OCI-LY7 (cell line): Measurements from ENCODE around the gene SPDYE1. TPM values are rescaled to one million over a fixed set of nuclear protein-coding genes. Genes with fewer than 3 reads are reported as not detected.
"Not testable (repeated sequence)": the region's sequence is repeated elsewhere in the genome, so short reads cannot be mapped to it uniquely, and the experiment has no call there.

ENCODE experiments used
- BruUV-seq: library from RNA; stranded (reverse); fragments of 400-500 nt; replicated peaks from 2 replicates; lab custom pipeline; 2021; lab: Mats Ljungman, UMichigan
- CTCF ChIA-PET: fragments of 300-600 bp; sonication (Branson Sonifier 250); formaldehyde crosslinking; loops from one replicate; lab custom pipeline; 2022; ENCODE audit warnings: antibody characterized with exemption; ENCODE audit not compliant: unreplicated experiment; lab: Charles Lee
- POLR2A ChIA-PET: fragments of 300-600 bp; sonication (Branson Sonifier 250); formaldehyde crosslinking; loops from one replicate; lab custom pipeline; 2022; ENCODE audit warnings: antibody characterized with exemption; lab: Charles Lee
- DNase-seq: peaks from one replicate; pipeline ENCODE4 v3.0.0-alpha.2; 2015; ENCODE audit warnings: low spot score
- H2AFZ ChIP-seq: fragments of 200-600 bp; sonication (generic), shearing (Covaris generic); 2 replicates; pipeline ENCODE4 v1.6.1; 2014; ENCODE audit warnings: mild to moderate bottlenecking, antibody characterized with exemption, low read length, moderate library complexity
- H3K27ac ChIP-seq: fragments of 200-600 bp; sonication (generic); 2 replicates; pipeline ENCODE4 v1.5.1; 2014; ENCODE audit warnings: mixed run types, low read depth, mild to moderate bottlenecking, moderate library complexity, low read length, inconsistent platforms; ENCODE audit not compliant: poor library complexity, severe bottlenecking
- H3K36me3 ChIP-seq: fragments of 200-600 bp; sonication (generic); 2 replicates; pipeline ENCODE4 v1.6.1; 2014; ENCODE audit warnings: mild to moderate bottlenecking, antibody characterized with exemption, low read length, moderate library complexity, mixed read lengths; ENCODE audit not compliant: insufficient read depth
- H3K4me1 ChIP-seq: fragments of 200-600 bp; sonication (generic); 2 replicates; pipeline ENCODE4 v1.5.1; 2014; ENCODE audit warnings: mild to moderate bottlenecking, low read length; ENCODE audit not compliant: insufficient read depth, poor library complexity, severe bottlenecking
- H3K4me2 ChIP-seq: fragments of 200-600 bp; sonication (generic); 2 replicates; pipeline ENCODE4 v1.6.1; 2014; ENCODE audit warnings: mild to moderate bottlenecking, low read length
- H3K4me3 ChIP-seq: fragments of 200-600 bp; sonication (generic); 2 replicates; pipeline ENCODE4 v1.5.1; 2014; ENCODE audit warnings: mild to moderate bottlenecking, low read depth, low read length; ENCODE audit not compliant: poor library complexity, severe bottlenecking
- H3K79me2 ChIP-seq: fragments of 200-600 bp; sonication (generic); 2 replicates; pipeline ENCODE4 v1.6.1; 2016; ENCODE audit warnings: low read depth, mild to moderate bottlenecking, low read length, moderate library complexity, mixed read lengths; ENCODE audit not compliant: insufficient read depth
- H3K9me2 ChIP-seq: fragments of 200-600 bp; sonication (generic); 2 replicates; pipeline ENCODE4 v1.6.1; 2016; ENCODE audit warnings: mild to moderate bottlenecking, low read length, mixed read lengths; ENCODE audit not compliant: insufficient read depth
- H3K9me3 ChIP-seq: fragments of 200-600 bp; sonication (generic); 2 replicates; pipeline ENCODE4 v1.6.1; 2014; ENCODE audit warnings: mild to moderate bottlenecking, mixed run types, low read length, mixed read lengths
- H4K20me1 ChIP-seq: fragments of 200-600 bp; sonication (generic); 2 replicates; pipeline ENCODE4 v1.6.1; 2014; ENCODE audit warnings: mild to moderate bottlenecking, antibody characterized with exemption, low read length, moderate library complexity, mixed read lengths; ENCODE audit not compliant: insufficient read depth
- CTCF ChIP-seq: fragments of 200-600 bp; sonication (generic); conservative IDR thresholded peaks from 2 replicates; pipeline ENCODE4 v1.5.1; 2014; ENCODE audit warnings: mild to moderate bottlenecking, antibody characterized with exemption, low read length, moderate library complexity, mixed read lengths
- EZH2phosphoT487 ChIP-seq: fragments of 200-600 bp; sonication (generic); IDR thresholded peaks from 2 replicates; pipeline ENCODE4 v1.6.1; 2018; ENCODE audit warnings: low read depth, borderline replicate concordance, mild to moderate bottlenecking, mixed run types, antibody characterized with exemption, low read length, moderate library complexity, mixed read lengths
- intact Hi-C: fragments of 100-400 bp; cut with micrococcal nuclease; formaldehyde crosslinking; loops from one replicate; pipeline ENCODE4 v1.10.0; 2022; ENCODE audit not compliant: unreplicated experiment
- total RNA-seq, 2 experiments: library from RNA; depleted of rRNA in 1 of 2; stranded (reverse); fragments of >200 nt in 1 of 2; shearing (Covaris generic) in 1 of 2; gene quantifications; 2 replicates each; pipeline ENCODE4 v1.2.3, GENCODE V29; 2014 to 2022

The SPDYE1 gene
- total RNA-seq, 2 experiments from 2014 or later, result not detected

DNA sequence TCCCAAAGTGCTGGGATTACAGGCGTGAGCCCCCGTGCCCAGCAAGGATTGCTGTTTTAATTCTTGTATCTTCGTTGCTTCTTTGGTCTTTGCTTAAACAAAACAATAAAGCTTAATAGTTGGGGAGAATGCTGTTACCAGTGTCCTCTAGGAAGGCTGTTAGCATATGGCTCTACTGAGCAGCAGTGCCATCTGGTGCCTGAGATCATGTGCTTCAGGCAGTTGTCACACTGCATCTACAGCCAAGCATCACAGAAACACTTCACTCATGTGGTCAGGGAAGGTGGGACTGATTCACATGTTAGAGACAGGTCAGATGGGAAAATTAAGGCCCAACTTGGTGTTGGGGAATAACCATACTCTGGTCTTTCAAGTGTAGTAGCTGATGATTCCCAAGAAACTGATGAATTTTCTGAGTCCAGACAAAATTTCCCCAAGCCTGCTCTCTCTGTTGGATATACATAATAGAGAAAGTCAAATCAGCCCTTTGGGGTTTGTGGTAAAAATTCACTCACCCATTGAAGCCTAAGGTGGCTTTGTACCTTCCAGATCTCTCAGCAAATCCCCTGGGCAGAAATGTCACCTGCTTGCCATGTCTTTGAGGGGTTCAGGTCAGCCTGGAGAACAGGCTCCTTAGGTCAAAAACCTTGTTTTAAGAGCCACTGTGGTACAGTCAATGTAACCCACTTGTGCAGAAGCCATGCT is 43.0 kb upstream of the SPDYE1 start:
- TF ChIP-seq CTCF (peak; percentile 80), EZH2phosphoT487 (no peak)
- H3K4me3 ChIP-seq, result no peak overlapping the region
- no peaks in the 10 kb centered on the region for H3K9me3 ChIP-seq
- no peaks in the 10 kb centered on the region for H3K79me2 ChIP-seq
- ChIA-PET POLR2A (interaction anchor here (0.6 to 1.1 kb wide), 3 partner anchors 42 to 367 kb away, joined by 3 to 6 read pairs (median 3); no protein-coding TSS in a partner anchor), CTCF (no interaction called here)
- no peak overlapping the region for H3K27ac ChIP-seq
- H3K4me1 ChIP-seq, result peaks cover 22% of the 10 kb centered on the region
- no peak overlapping the region for H2AFZ ChIP-seq
- no peak overlapping the region for H3K4me2 ChIP-seq
- no peaks in the 10 kb centered on the region for H3K36me3 ChIP-seq
- BruUV-seq, result no TSS peak
- no peaks in the 10 kb centered on the region for H3K9me2 ChIP-seq
- peak; percentile 68 for DNase-seq
- intact Hi-C loops, result loop anchor here (10.0 kb wide), 1 partner anchor 230 kb away; the partner anchor contains the start of gene COA1
- no peaks in the 10 kb centered on the region for H4K20me1 ChIP-seq

- Histone ChIP-seq H3K79me2 (no peaks in the 10 kb centered on the region), H3K4me3 (peak overlapping the region; percentile 6), H3K9me2 (no peaks in the 10 kb centered on the region), H3K4me2 (peak overlapping the region; percentile 50), H3K4me1 (peaks cover 22% of the 10 kb centered on the region), H3K36me3 (no peaks in the 10 kb centered on the region), H2AFZ (no peak overlapping the region), H4K20me1 (no peaks in the 10 kb centered on the region), H3K9me3 (no peaks in the 10 kb centered on the region), H3K27ac (no peak overlapping the region)
- CTCF ChIA-PET, result no interaction called here
- intact Hi-C loops, result loop anchor here (10.0 kb wide), 1 partner anchor 231 kb away; the partner anchor contains the start of gene COA1
- no peak for TF ChIP-seq CTCF
- no peak for TF ChIP-seq EZH2phosphoT487
- peak; percentile 60 for DNase-seq
- POLR2A ChIA-PET, result interaction anchor here (0.7 kb wide), 1 partner anchor 259 kb away, joined by 3 read pairs; no protein-coding TSS in a partner anchor
- BruUV-seq, result no TSS peak
These were observed 41.7 kb upstream of the SPDYE1 start for GRCh38 chr7:43956027-43956426.

DNA sequence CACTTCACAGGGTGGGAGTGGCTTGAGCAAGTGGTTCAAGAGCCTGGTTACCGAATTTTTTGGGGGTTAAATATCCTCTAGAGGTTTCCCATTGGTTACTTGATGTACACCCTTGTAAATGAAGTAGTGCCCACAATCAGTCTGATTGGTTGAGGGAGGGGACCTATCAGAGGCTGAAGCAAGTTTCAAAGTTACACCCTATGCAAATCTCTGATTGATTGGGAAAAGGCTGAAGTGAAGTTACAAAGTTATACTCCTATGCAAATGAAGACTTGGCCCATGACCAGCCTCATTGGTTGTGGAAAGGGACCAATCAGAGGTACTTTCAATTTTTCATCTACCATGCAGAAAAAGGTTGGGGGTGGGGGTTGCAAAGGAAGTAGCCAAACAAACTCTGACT is 36.8 kb upstream of the SPDYE1 start:
- Histone ChIP-seq H3K9me3 (no peaks in the 10 kb centered on the region), H3K4me1 (peaks cover 8% of the 10 kb centered on the region), H3K79me2 (no peaks in the 10 kb centered on the region), H3K4me2 (no peak overlapping the region), H2AFZ (no peak overlapping the region), H4K20me1 (no peaks in the 10 kb centered on the region), H3K36me3 (no peaks in the 10 kb centered on the region), H3K4me3 (no peak overlapping the region), H3K9me2 (no peaks in the 10 kb centered on the region), H3K27ac (no peak overlapping the region)
- no peak for TF ChIP-seq CTCF
- TF ChIP-seq EZH2phosphoT487, result no peak
- ChIA-PET CTCF (no interaction called here), POLR2A (no interaction called here)
- no peak for DNase-seq
- BruUV-seq, result no TSS peak
- intact Hi-C loops, result no loop called here

- H4K20me1 ChIP-seq, H3K9me2 ChIP-seq, H3K9me3 ChIP-seq, BruUV-seq, H3K36me3 ChIP-seq, intact Hi-C loops, H2AFZ ChIP-seq, H3K4me3 ChIP-seq, CTCF ChIA-PET, H3K27ac ChIP-seq, H3K4me2 ChIP-seq, H3K79me2 ChIP-seq, DNase-seq, H3K4me1 ChIP-seq, POLR2A ChIA-PET: not testable (repeated sequence)
These were observed 31.3 kb upstream of the SPDYE1 start for GRCh38 chr7:43966392-43966791.
